HepG2 (cell line): Measurements from ENCODE around the gene BCAS1. TPM values are rescaled to one million over a fixed set of nuclear protein-coding genes. Genes with fewer than 3 reads are reported as not detected.

Source experiments
- ATF1 ChIP-seq: IDR thresholded peaks from 2 replicates; pipeline ENCODE4 v1.6.1; 2016; ENCODE audit warnings: mild to moderate bottlenecking, control low read depth
- CSRNP1 ChIP-seq: sonication (generic); formaldehyde crosslinking; IDR thresholded peaks from 2 replicates; pipeline ENCODE4 v1.8.1; 2023; ENCODE audit warnings: mild to moderate bottlenecking, missing genetic modification reagents
- ELF3 ChIP-seq: IDR thresholded peaks from 2 replicates; pipeline ENCODE4 v1.6.1; 2016; ENCODE audit warnings: missing genetic modification reagents, missing compliant biosample characterization
- HMGXB3 ChIP-seq: sonication (generic); formaldehyde crosslinking; IDR thresholded peaks from 2 replicates; pipeline ENCODE4 v1.4.0; 2020; ENCODE audit warnings: missing genetic modification reagents, borderline replicate concordance
- KAT8 ChIP-seq: IDR thresholded peaks from 2 replicates; pipeline ENCODE4 v1.6.1; 2016; ENCODE audit warnings: missing genetic modification reagents, missing compliant biosample characterization
- KDM2A ChIP-seq: sonication (generic); formaldehyde crosslinking; IDR thresholded peaks from 2 replicates; pipeline ENCODE4 v1.4.0; 2020; ENCODE audit warnings: low read depth, missing genetic modification reagents, borderline replicate concordance
- NR3C1 ChIP-seq: sonication (generic); formaldehyde crosslinking; IDR thresholded peaks from 2 replicates; pipeline ENCODE4 v1.4.0; 2020; ENCODE audit warnings: missing genetic modification reagents
- SOX6 ChIP-seq, 2 experiments: fragments of 450-650 bp in 1 of 2; sonication (generic) in 1 of 2; formaldehyde crosslinking in 1 of 2; IDR thresholded peaks; 2 replicates each; pipeline versions ENCODE4 v1.4.0 to v1.6.1; 2017 to 2020; ENCODE audit warnings: antibody characterized with exemption in 1 of 2, mild to moderate bottlenecking in 1 of 2, missing genetic modification reagents in 1 of 2
- TERF1 ChIP-seq: sonication (generic); formaldehyde crosslinking; IDR thresholded peaks from 2 replicates; pipeline ENCODE4 v1.8.0; 2022; ENCODE audit warnings: mild to moderate bottlenecking, missing genetic modification reagents, moderate library complexity
- ZNF724P ChIP-seq: sonication (generic); formaldehyde crosslinking; IDR thresholded peaks from 2 replicates; pipeline ENCODE4 v1.8.0; 2022; ENCODE audit warnings: missing genetic modification reagents, borderline replicate concordance
- polyA plus RNA-seq, 8 experiments: library from polyadenylated mRNA; depleted of rRNA in 3 of 8; stranded (reverse) in 7 of 8; unstranded in 1 of 8; fragments of >200 nt; fragmentation: Illumina TruSeq in 4 of 8; extraction: Trizol in 4 of 8; gene quantifications; 2 replicates each; pipeline versions ENCODE4 v1.2.1 to v1.2.3, GENCODE V29; 2011 to 2016; ENCODE audit warnings: low read depth in 4 of 8, missing spikeins in 1 of 8, mixed read lengths in 1 of 8; ENCODE audit not compliant: insufficient read depth in 1 of 8
- total RNA-seq, 5 experiments: library from RNA; depleted of rRNA; stranded (reverse); fragments of >200 nt; fragmentation: Illumina TruSeq; extraction: Trizol; gene quantifications; 2 replicates each; pipeline ENCODE4 v1.2.3, GENCODE V29; 2016; ENCODE audit warnings: low read depth in 1 of 5
- TF ChIP-seq, protein P1 (sequence below): sonication (generic); formaldehyde crosslinking; IDR thresholded peaks from 2 replicates; pipeline ENCODE4 v1.5.0; 2020; ENCODE audit warnings: mild to moderate bottlenecking, missing genetic modification reagents, borderline replicate concordance
- TF ChIP-seq, protein P2 (sequence below): sonication (generic); formaldehyde crosslinking; IDR thresholded peaks from 2 replicates; pipeline ENCODE4 v1.5.0; 2020; ENCODE audit warnings: missing genetic modification reagents
- TF ChIP-seq, protein P3 (sequence below): sonication (generic); formaldehyde crosslinking; IDR thresholded peaks from 2 replicates; pipeline ENCODE4 v1.4.0; 2020; ENCODE audit warnings: missing genetic modification reagents

Gene BCAS1
- total and polyA plus RNA-seq, 2 of the 13 experiments (the other 11 are each of a cell fraction or from before 2014, with no cell fraction given): 0.55 to 0.91 TPM

- peak; percentile 87 for TF ChIP-seq HMGXB3
- TF ChIP-seq KDM2A (CRISPR knock-in tag): peak; percentile 59
- no peak for TF ChIP-seq TERF1
- TF ChIP-seq SOX6 (IDR thresholded peaks at IDR 0.05): no peak
- peak; percentile 95 for TF ChIP-seq SOX6 (CRISPR knock-in tag; IDR thresholded peaks at IDR 0.05)
- TF ChIP-seq, protein P1, sequence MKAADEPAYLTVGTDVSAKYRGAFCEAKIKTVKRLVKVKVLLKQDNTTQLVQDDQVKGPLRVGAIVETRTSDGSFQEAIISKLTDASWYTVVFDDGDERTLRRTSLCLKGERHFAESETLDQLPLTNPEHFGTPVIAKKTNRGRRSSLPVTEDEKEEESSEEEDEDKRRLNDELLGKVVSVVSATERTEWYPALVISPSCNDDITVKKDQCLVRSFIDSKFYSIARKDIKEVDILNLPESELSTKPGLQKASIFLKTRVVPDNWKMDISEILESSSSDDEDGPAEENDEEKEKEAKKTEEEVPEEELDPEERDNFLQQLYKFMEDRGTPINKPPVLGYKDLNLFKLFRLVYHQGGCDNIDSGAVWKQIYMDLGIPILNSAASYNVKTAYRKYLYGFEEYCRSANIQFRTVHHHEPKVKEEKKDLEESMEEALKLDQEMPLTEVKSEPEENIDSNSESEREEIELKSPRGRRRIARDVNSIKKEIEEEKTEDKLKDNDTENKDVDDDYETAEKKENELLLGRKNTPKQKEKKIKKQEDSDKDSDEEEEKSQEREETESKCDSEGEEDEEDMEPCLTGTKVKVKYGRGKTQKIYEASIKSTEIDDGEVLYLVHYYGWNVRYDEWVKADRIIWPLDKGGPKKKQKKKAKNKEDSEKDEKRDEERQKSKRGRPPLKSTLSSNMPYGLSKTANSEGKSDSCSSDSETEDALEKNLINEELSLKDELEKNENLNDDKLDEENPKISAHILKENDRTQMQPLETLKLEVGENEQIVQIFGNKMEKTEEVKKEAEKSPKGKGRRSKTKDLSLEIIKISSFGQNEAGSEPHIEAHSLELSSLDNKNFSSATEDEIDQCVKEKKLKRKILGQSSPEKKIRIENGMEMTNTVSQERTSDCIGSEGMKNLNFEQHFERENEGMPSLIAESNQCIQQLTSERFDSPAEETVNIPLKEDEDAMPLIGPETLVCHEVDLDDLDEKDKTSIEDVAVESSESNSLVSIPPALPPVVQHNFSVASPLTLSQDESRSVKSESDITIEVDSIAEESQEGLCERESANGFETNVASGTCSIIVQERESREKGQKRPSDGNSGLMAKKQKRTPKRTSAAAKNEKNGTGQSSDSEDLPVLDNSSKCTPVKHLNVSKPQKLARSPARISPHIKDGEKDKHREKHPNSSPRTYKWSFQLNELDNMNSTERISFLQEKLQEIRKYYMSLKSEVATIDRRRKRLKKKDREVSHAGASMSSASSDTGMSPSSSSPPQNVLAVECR (CRISPR knock-in tag): peak; percentile 66; the same call in 1 of the 2 replicates
- TF ChIP-seq KAT8 (CRISPR knock-in tag): peak; percentile 91
- TF ChIP-seq, protein P2, sequence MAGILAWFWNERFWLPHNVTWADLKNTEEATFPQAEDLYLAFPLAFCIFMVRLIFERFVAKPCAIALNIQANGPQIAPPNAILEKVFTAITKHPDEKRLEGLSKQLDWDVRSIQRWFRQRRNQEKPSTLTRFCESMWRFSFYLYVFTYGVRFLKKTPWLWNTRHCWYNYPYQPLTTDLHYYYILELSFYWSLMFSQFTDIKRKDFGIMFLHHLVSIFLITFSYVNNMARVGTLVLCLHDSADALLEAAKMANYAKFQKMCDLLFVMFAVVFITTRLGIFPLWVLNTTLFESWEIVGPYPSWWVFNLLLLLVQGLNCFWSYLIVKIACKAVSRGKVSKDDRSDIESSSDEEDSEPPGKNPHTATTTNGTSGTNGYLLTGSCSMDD (CRISPR knock-in tag): no peak
- TF ChIP-seq, protein P3, sequence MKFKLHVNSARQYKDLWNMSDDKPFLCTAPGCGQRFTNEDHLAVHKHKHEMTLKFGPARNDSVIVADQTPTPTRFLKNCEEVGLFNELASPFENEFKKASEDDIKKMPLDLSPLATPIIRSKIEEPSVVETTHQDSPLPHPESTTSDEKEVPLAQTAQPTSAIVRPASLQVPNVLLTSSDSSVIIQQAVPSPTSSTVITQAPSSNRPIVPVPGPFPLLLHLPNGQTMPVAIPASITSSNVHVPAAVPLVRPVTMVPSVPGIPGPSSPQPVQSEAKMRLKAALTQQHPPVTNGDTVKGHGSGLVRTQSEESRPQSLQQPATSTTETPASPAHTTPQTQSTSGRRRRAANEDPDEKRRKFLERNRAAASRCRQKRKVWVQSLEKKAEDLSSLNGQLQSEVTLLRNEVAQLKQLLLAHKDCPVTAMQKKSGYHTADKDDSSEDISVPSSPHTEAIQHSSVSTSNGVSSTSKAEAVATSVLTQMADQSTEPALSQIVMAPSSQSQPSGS (CRISPR knock-in tag): peak; percentile 97
- TF ChIP-seq NR3C1 (CRISPR knock-in tag): no peak
- peak; percentile 62; the same call in 1 of the 2 replicates for TF ChIP-seq CSRNP1 (CRISPR knock-in tag)
- TF ChIP-seq ZNF724P (CRISPR knock-in tag): peak; percentile 92
- TF ChIP-seq ELF3: peak; percentile 98
- peak; percentile 81 for TF ChIP-seq ATF1 (CRISPR knock-in tag)
Observed at GRCh38 chr20:54103762-54104600, 33.6 kb upstream of the BCAS1 start (continued).
